ENCODE measurements around the gene MKKS.
"Not testable (repeated sequence)": the region's sequence is repeated elsewhere in the genome, so short reads cannot be mapped to it uniquely, and the experiment has no call there.

MKKS gene

DNA sequence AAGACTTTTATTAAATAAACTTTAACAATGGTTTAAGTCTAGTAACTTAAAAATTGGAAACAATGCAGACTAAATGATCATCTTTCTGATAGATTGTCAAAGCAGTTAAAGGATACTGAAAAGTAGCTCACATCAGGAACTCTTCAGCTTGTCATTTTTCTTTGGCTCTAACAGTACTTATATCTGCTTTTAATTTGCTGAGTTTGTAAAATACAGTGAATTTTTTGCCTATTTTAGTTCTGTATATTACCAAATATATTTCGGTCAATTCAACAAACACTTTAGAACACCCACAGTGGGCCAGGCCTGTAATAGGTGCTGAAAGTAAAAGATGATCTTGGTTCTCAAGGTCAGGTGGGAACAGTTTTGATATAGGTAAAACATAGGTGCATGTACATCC, 22.3 kb downstream of the MKKS start:
- no peak for DNase-seq

DNA sequence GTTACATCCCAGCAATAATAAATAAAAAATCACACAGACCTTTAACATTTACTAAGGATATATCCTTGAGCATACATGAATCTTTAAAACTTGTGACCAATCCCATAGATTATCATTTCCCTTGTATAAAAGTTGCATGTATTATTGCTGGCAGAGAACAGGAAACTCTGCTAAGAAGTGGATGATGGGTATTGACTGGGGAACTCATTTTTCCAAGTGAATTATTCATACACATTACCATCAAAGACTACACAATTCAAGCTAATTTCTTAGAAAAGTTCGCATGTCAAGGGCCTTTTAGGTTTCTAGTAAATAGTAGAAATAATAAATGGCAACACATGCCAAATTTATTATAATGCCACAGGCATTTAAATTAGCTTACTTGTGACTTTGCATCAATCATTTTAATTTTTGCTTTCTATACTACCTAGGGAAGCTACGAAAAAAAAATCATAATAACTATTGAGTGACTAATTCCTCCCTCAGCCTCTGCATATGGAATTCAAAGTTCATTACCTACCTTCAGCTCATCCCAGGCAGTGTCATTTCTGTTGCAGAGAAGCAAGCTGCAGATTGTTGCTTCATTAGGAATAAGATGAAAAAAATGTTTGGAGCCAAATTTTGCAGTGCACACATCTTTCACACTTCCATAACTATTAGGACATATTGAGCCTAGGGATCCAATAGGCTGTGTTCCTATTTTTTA, 25.8 kb downstream of the MKKS start:
- DNase-seq, result no peak

DNA sequence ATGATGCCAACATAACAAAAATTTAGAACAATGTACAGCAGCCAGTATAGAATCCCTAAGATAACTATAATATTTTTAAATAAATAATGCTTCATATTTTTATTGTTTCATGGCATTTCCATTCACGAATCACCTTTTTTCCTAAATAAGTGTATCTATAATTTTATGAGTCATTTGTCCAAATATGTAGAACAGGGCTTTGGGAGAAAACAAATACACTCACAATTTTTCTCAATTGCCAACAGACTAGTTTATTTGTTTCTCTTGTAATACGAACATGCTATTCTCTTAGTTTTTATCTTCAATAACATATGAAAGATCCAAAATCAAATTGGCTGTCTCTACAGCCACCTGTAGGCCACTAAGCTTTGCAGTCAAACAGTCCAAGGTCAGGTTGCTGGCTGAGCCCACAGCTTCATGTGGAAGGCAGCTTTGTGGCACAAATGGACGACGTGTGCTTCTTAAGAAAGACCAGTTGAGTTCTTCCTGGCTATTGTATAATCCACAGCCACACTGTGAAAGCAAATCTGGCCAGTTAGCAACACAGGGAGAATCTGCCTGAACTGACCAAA, 29.0 kb downstream of the MKKS start:
- no peak for DNase-seq

DNA sequence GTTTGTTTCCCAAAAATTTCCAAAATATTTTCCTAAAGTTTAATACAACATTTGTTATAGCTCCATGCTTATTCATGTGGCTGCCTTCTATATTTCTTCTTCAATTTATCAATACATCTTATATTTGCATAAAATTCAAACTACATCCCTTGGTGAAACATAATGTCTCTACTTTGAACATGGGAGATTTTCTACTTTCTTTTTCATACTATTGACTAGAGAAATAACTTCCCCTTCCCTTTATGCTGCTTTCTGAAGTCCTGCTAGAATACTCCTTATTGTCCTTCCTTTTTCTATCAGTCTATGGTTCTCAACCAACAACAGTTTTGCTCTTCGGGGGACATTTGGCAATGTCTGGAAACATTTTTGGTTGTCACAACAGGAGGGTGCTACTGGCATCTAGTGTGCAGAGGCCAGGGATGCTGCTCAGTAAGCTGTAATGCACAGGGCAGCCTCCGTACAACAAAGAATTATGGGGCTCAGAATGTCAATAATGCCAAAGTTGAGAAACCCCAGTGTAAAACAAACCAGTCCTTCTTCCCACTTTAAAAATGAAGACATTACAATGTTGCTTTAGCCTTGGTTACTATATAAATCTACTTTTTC, 29.9 kb downstream of the MKKS start:
- DNase-seq, result no peak

DNA sequence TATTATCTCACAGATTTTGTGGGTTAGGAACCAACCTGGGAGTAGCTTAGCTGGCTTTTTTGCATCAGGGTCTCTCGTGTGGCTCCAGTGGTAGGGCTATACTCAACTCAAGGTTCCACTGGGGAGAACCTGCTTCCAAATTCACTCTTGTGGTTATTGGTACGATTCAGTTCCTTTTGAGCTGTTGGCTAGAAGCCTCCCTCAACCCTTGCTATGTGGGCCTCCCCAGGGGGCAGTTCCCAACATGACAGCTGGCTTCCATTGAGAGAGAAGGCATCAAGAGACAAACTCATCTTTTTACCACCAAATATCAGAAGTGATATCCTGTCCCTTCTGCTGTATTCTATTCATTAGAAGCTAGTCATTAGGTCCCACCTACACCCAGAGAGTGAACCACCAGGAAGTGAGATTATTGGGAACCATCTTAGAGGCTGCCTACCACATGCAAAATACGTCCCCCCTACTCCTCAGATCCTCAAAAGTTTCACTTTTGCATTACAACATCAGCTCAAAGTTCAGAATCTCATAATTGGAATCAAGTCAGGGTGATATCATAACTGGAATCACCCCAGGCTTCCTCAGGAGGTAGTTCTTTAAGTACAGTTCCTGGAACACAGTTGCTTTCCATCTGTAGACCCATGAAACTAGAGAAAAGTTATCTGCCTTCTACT, 30.9 kb downstream of the MKKS start:
- no peak for DNase-seq

DNA sequence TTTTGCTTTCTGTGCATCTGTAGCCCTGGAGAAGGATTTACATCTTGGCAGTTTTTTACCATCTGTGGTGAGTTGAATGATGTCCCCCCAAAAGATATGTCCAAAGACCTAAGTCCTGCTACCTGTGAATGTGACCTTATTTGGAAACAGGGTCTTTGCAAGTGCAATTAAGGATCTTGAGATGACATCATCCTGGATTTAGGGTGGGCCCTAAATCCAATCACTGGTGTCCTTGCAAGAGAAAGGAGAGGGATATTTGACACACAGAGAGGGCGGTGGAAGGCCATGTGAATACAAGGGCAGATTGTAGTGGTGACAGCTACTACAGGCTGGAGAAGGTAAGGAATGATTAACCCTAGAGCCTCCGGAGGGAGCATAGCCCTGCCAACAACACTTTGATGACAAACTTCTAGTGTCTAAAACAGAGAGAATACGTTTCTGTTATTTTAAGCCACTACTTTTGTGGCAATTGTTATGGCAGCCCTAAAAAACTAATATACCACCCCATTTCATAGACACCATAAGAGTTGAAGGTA, 35.1 kb downstream of the MKKS start:
- no peak for DNase-seq

DNA sequence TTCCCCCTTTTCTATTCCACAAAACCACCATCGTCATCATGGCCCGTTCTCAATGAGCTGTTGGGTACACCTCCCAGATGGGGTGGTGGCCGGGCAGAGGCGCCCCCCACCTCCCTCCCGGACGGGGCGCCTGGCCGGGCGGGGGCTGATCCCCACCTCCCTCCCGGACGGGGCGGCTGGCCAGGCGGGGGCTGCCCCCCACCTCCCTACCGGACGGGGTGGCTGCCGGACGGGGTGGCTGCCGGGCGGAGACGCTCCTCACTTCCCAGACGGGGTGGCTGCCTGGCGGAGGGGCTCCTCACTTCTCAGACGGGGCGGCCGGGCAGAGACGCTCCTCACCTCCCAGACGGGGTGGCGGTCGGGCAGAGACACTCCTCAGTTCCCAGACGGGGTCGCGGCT, 39.3 kb downstream of the MKKS start:
- not testable (repeated sequence) for DNase-seq

DNA sequence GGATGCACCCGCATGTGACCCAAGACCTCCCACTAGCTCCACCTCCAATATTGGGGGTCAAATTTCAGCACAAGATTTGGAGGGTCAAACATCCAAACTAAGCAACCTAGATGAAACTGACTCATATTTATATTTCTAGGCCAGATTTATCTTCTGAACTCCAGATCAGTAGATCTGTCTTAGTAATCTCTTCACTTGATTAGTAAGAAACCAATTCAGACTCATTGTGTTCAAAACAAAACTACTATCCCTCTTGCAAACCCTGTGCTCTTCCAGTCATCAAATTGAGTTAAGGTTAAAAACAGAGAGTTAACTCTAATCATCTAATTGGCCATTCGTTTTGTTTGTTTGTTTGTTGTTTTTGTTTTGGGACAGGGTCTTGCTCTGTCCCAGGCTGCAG, 43.3 kb downstream of the MKKS start:
- DNase-seq, result no peak

DNA sequence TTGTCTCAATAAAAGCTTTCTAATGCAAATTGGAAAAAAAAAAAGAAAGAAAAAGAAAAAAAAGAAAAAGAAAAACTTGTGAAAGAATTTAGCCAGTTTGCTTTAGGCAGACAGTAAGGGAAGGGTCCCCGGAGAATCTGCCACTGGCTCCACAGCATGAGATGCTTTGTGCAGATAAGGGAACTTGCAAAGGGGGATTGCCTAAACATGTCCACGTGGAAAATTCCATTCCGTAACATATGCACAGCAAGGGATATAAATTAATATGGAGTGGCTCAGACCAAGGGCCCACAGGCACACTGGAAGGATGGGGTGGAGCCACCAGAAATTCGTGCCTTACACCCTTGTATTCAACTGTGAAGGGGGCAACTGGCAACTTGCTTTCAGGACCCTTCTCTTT, 45.4 kb downstream of the MKKS start:
- no peak for DNase-seq

DNA sequence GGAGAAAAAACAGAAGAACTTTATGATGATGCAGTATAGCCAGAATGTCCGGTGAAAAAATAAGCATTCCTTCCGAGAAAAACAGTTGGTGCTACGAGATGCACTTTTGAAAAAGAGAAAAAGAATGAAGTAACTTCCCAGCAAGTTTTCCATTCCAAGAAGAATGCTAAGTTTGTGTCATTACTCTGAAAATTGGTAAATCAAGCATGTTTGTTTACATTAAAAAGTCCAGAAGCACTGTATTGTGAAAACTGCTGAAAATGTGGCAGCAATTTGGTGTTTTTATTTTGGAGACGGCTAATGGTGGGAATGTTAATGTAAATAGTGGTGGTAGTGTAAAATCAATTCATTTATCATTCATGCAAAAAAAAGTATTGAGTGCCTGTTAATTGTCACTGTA, 46.3 kb downstream of the MKKS start:
- no peak for DNase-seq

DNA sequence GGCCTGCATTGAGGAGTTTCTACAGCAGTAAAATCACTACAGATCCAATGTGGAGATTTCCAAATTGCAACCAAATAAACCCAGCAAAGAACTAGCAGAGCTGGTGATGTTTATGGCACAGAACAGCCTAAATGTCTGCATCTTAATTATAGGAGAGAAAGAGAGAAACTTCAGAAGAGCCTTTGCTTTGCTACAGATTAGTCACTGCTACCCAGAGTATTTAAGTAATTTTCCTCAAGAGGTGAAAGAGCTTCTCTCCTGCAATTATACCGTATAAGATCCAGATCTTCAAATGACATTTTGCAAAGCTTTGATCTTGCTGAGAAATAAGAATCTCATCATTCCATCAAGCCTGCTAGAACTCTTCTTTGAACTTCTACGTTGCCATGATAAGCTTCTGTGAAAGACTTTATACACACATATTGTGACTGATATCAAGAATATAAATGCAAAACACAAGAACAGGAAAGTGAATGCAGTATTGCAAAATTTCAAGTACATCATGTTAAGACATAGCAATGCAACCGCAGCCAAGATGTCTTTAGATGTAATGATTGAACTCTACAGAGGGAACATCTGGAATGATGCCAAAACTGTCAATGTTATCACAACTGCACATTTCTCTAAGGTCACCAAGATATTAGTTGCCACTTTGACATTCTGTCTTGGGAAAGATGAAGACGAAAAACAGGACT, 48.0 kb downstream of the MKKS start:
- DNase-seq, result no peak

DNA sequence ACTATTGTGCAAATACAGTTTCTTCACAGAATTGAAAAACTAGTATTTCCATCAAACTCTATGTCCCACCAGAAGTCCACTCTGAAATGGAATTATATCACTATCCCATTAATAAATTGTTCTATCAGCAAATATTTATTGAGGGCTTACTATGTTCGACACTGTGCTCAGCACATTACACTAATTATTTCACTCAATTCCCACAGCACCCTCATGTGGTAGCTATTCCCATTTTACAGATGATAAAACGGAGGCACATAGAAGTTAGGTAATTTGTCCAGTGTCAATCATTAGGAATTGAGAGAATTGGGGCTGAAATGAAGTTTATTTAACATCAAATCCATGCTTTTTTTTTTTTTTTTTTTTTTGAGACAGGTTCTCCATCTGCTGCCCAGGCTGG, 52.5 kb downstream of the MKKS start:
- DNase-seq, result no peak

DNA sequence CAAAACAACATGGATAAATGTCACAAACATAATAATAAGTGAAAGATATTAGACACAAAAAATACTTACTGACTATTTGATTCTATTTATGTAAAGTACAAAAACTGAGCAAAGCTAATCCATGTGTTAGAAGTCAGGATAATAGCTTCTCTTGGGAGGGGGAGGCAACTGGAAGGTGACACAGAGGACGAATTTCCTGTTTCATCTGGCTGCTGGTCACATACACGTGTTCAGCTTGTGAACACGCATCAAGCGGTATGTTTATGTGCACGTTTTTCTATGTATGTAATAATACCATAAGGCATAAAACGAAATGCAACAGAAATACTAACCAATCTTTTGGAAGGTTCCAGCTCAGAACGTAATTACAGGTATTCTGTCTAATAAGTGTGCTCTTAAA, 54.3 kb downstream of the MKKS start:
- DNase-seq, result no peak

DNA sequence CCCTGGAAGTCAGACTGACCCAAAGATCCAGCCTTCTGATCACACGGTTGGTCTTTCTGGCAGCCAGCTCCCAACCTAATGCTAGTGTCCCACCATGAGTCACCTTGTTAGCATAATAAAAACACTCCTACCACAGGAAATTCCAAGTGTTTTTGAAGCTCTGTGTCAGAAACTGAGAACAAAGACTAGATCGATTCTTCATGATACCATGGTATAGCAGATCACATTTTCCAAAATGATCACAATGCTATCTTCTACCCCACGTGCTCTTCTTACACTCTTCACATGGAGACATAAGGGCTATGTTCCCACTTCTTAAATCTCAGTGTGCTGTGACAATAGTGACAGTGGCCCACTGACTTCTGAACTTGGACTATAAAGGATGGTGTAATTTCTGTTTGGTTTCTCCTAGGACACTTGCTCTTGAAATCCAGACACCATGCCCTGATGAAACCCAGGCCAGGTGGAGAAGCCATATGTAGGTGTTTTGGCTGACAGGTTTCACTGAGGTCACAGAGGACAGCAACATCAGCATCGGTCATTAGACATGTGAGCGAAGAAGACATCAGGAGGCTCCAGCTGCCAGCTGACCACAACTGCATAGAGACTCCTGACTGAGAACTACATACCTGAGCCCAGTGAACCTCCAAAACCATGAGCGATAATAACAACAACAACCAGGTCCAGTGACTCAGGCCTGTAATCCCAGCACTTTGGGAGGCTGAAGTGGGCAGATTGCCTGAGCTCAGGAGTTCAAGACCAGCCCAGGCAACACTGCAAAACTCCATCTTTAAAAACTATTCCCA, 57.5 kb downstream of the MKKS start:
- DNase-seq, result no peak

DNA sequence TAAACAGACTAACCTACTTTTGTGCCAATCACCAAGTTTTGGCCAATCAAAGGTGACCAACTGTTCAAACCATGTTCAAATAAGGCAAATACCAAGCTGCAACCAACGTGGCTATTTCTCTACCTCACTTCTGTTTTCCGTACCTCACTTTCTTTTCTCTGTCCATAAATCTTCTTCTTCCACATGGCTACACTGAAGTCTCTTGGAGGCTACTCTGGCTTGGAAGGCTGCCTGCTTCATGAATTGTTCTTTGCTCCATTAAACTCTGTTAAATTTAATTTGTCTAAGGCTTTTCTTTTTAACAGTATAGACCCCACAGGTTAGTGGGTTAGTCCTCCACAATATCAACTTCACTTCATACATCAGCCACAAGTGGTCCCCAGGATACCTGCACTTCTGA, 58.8 kb downstream of the MKKS start:
- no peak for DNase-seq

DNA sequence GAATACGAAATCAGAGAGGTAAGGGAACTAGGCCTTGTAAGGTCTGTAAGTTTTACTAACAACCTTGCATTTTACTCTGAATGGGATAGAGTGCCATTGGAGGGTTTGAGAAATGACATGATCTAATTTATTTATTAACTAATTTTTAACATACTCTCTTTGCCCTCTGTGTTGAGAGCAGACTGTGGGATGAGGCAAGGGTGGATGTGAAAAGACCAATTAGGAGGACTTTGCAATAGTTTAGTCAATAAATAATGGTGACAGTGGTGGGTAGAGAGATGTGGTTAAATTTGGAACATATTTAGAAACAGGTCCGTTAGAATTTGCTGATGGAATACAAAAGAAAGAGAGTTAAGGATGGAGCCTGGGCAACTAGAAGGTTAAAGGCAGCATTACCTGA, 60.0 kb downstream of the MKKS start:
- no peak for DNase-seq

DNA sequence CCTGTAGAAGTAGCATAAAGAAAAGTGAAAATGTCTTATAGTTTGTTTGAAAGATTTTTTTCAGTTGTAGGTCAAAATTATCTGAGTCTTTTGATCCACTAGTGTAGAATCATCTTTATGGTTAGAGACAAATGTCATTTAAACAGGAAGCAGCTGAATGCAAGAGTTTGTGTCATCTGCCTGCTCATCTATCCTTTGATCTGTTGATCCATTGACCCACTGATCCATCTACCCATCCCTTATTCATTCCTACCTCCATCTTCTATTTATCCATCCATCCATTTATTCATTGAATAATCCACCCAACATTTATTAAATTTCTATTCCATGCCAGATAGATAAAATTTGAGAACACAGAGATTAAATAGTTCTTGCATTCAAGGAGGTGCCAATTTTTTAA, 62.6 kb downstream of the MKKS start:
- no peak for DNase-seq

DNA sequence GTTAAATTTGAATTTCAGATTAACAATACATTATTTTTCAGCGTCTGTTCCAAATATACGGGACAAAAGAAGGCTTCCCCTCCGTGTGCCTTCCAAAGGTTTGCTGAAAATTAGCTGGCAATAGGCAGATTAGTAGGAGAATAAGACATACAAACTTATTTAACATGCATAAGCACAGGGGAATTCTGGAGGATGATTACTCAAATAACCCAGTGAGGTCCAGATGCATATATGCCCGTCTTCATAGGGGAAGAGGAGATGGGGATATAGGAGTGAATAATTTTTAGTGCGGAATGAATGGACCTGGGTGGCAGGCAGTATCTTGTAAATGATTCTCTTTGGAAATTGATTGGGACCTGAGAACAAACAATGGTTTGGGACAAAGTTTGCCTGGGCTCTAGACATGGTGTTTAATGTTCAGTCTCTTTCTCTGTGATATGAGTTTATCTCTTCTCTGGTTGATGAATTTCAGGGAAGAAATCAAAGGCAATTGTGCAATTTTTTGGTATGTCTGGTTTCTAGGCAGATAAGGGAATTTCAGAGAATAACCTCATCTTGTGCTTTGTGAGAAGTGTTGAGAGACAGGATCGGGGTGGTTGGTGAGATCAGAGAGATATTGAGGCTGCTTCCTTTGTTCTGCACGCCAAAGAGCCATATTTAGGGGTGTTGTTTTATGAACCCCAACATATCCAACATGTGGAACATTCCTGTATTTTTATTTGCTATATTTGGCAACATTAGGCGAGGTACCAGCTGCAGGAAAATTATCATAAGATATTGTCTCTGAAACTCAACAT, 63.7 kb downstream of the MKKS start:
- DNase-seq, result no peak

DNA sequence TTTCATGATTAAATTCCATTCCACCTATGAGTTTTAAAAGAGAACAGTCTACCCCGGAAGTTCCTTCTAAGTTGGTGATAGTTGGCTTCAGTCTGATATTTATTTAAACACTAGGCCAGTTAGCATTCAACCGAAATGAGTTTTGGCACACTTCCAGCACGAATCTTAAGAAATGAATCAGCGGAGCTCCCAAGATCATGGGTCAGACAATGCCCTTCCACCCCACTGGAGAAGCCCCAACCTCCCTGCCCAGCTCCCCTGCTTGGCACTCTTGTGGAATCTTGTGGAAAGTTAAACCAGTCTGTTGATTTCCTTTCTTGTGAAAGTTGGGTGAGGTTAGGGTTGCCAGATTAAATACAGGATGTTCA, 64.3 kb downstream of the MKKS start:
- no peak for DNase-seq

DNA sequence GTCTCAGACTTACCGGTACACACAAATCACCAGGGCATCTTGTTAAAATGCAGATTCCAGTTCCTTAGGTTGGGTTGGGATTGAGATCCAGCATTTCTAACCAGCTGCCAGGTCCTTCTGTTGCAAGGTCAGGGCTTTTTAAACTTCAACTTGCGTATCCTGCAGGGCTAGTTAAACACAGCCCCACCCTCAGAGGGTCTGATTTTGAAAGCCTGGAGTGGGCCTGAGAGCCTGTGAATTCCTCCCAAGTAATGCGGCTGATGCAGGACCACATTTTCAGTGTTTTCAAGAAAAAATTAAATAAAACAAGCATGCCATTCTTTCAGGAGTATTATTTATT, 65.3 kb downstream of the MKKS start:
- no peak for DNase-seq

DNA sequence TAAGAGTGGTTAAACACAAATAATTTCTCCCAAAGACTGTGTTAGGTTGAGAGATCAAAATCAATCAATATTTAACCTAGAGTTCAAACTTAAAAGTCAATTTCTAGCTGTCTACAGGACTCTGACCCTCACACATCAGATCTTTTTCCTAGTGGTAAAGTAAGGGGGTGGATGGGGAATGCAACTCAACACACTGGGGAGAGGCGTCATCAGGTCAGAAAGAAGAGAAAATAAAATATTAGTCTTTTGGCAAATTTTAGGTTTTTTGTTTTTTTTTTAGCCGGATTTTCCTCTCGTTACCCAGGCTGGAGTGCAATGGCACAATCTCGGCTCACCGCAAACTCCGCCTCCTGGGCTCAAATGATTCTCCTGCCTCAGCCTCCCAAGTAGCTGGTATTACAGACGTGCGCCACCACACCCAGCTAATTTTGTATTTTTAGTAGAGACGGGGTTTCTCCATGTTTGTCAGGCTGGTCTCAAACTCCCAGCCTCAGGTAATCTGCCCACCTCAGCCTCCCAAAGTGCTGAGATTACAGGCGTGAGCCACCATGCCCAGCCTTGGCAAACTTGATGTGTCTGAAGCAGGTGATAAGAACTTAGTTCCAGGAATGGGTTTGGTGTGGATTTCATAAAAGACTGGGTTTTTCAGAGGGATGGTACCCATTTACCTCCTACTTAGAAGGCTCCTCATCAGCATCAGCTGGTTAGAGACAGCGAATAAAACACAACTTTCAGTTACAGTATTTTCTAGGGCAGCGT, 65.9 kb downstream of the MKKS start:
- DNase-seq, result no peak
